KMS-11 (cell line): ENCODE results near the gene RFXAP.

Experiments used
- H2AFZ ChIP-seq: fragments of 200-600 bp; sonication (generic); 2 replicates; pipeline ENCODE4 v1.6.1; 2016; ENCODE audit warnings: antibody characterized with exemption, mixed run types, low read depth
- H3K27ac ChIP-seq: fragments of 200-600 bp; sonication (generic); 2 replicates; pipeline ENCODE4 v1.6.1; 2016; ENCODE audit warnings: mild to moderate bottlenecking, mixed run types
- H3K27me3 ChIP-seq: fragments of 200-600 bp; sonication (generic); 2 replicates; pipeline ENCODE4 v1.6.1; 2017; ENCODE audit warnings: mild to moderate bottlenecking, low read depth, mixed run types, moderate library complexity; ENCODE audit not compliant: insufficient read depth
- H3K36me3 ChIP-seq: fragments of 200-600 bp; sonication (generic); 2 replicates; pipeline ENCODE4 v1.6.1; 2017; ENCODE audit warnings: mild to moderate bottlenecking, mixed run types; ENCODE audit not compliant: insufficient read depth
- H3K4me1 ChIP-seq: fragments of 200-600 bp; sonication (generic); 2 replicates; pipeline ENCODE4 v1.6.1; 2016; ENCODE audit warnings: mild to moderate bottlenecking, low read depth, mixed run types; ENCODE audit not compliant: poor library complexity, severe bottlenecking
- H3K4me2 ChIP-seq: fragments of 200-600 bp; sonication (generic); 2 replicates; pipeline ENCODE4 v1.7.0; 2016; ENCODE audit warnings: mild to moderate bottlenecking, mixed run types
- H3K4me3 ChIP-seq: fragments of 200-600 bp; sonication (generic); IDR thresholded peaks from 2 replicates; pipeline ENCODE4 v1.6.1; 2017; ENCODE audit warnings: low read depth, low read length, mixed read lengths; ENCODE audit not compliant: insufficient read depth
- H3K79me2 ChIP-seq: fragments of 200-600 bp; sonication (generic); 2 replicates; pipeline ENCODE4 v1.6.1; 2016; ENCODE audit warnings: low read depth, mixed run types; ENCODE audit not compliant: insufficient read depth
- H3K9ac ChIP-seq: fragments of 200-600 bp; sonication (generic); 2 replicates; pipeline ENCODE4 v1.6.1; 2016; ENCODE audit warnings: mild to moderate bottlenecking, mixed run types
- H4K20me1 ChIP-seq: fragments of 200-600 bp; sonication (generic); 2 replicates; pipeline ENCODE4 v1.6.1; 2016; ENCODE audit warnings: mild to moderate bottlenecking, mixed run types; ENCODE audit not compliant: insufficient read depth
- TF ChIP-seq, protein P1 (sequence below): fragments of 200-600 bp; sonication (generic); conservative IDR thresholded peaks from 2 replicates; pipeline ENCODE4 v1.6.1; 2017; ENCODE audit warnings: low read depth, mild to moderate bottlenecking, antibody characterized with exemption, low read length, moderate library complexity, mixed read lengths

The RFXAP gene

GRCh38 chr13:36818804-36819738 is at the start of gene RFXAP:
Gene RFXAP (plus strand): TSS chr13:36819222. CDS start chr13:36819358, 136 bp downstream.
- Histone ChIP-seq H3K27ac (peak within 1 kb of the TSS; percentile 56), H4K20me1 (no peaks in the 10 kb centered on the region), H3K4me3 (no peak within 1 kb of the TSS), H3K4me1 (peaks cover 21% of the 10 kb centered on the region), H3K27me3 (no peaks in the 10 kb centered on the region), H3K9ac (peak within 1 kb of the TSS; percentile 79; the same call in 1 of the 2 replicates), H3K4me2 (peak within 1 kb of the TSS; percentile 88), H3K36me3 (no peaks in the 10 kb centered on the region), H2AFZ (peak within 1 kb of the TSS; percentile 86), H3K79me2 (peaks cover 18% of the 10 kb centered on the region; the same call in 1 of the 2 replicates)
- TF ChIP-seq, protein P1, sequence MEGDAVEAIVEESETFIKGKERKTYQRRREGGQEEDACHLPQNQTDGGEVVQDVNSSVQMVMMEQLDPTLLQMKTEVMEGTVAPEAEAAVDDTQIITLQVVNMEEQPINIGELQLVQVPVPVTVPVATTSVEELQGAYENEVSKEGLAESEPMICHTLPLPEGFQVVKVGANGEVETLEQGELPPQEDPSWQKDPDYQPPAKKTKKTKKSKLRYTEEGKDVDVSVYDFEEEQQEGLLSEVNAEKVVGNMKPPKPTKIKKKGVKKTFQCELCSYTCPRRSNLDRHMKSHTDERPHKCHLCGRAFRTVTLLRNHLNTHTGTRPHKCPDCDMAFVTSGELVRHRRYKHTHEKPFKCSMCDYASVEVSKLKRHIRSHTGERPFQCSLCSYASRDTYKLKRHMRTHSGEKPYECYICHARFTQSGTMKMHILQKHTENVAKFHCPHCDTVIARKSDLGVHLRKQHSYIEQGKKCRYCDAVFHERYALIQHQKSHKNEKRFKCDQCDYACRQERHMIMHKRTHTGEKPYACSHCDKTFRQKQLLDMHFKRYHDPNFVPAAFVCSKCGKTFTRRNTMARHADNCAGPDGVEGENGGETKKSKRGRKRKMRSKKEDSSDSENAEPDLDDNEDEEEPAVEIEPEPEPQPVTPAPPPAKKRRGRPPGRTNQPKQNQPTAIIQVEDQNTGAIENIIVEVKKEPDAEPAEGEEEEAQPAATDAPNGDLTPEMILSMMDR = no peak

GRCh38 chr13:36769545-36769944 is 49.5 kb upstream of the RFXAP start:
- Histone ChIP-seq H3K27ac (no peak overlapping the region), H2AFZ (no peak overlapping the region), H3K36me3 (no peaks in the 10 kb centered on the region), H3K9ac (no peak overlapping the region), H3K4me3 (no peak overlapping the region), H3K79me2 (no peaks in the 10 kb centered on the region), H3K4me1 (no peaks in the 10 kb centered on the region), H3K4me2 (no peak overlapping the region), H3K27me3 (no peaks in the 10 kb centered on the region), H4K20me1 (no peaks in the 10 kb centered on the region)
- TF ChIP-seq, protein P1 = no peak

GRCh38 chr13:36770741-36771140 is 48.3 kb upstream of the RFXAP start:
- Histone ChIP-seq H3K27ac (no peak overlapping the region), H3K27me3 (no peaks in the 10 kb centered on the region), H2AFZ (no peak overlapping the region), H3K4me3 (no peak overlapping the region), H3K4me2 (no peak overlapping the region), H3K4me1 (no peaks in the 10 kb centered on the region), H3K79me2 (no peaks in the 10 kb centered on the region), H4K20me1 (no peaks in the 10 kb centered on the region), H3K9ac (no peak overlapping the region), H3K36me3 (no peaks in the 10 kb centered on the region)
- TF ChIP-seq, protein P1 = no peak

DNA sequence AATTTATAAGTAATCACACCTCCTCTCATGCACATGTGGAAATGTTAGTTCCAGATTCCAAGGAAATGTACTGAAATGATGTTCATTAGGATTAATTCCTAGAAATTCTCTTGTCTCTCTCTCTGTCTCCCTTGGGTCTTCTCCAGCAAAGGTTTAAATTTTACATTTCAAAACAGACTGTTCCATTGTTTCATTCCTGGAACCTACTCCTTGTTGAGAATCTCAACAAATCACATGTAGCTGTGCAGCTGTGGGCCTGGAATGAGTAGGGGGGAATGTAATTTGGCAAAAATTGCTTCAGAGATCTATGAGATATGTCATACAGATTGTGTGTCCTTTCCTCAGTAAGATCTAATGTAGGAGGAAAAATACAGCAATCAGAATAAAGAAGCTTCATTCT is 46.2 kb upstream of the RFXAP start:
- Histone ChIP-seq H3K4me2 (no peak overlapping the region), H3K4me1 (no peaks in the 10 kb centered on the region), H3K79me2 (no peaks in the 10 kb centered on the region), H3K27ac (no peak overlapping the region), H2AFZ (no peak overlapping the region), H3K9ac (no peak overlapping the region), H3K27me3 (no peaks in the 10 kb centered on the region), H4K20me1 (no peaks in the 10 kb centered on the region), H3K4me3 (no peak overlapping the region), H3K36me3 (no peaks in the 10 kb centered on the region)
- TF ChIP-seq, protein P1 = no peak
